GM12865 (cell line): ENCODE data around the gene KLHL14.

Experiments used
- DNase-seq: peaks from one replicate; pipeline ENCODE4 v3.0.0; 2010; ENCODE audit warnings: low read depth
- H3K4me3 ChIP-seq: 2 replicates; pipeline ENCODE4 v1.5.1; 2011; ENCODE audit warnings: mild to moderate bottlenecking, low read depth, low read length, control low read depth
- CTCF ChIP-seq: IDR thresholded peaks from 2 replicates; pipeline ENCODE4 v1.5.1; 2011; ENCODE audit warnings: low read length, control low read depth, low read depth, inconsistent platforms; ENCODE audit not compliant: insufficient read depth; ENCODE audit errors: missing control alignments

Gene KLHL14

GRCh38 chr18:32629292-32629691 is 143.5 kb downstream of the KLHL14 start:
- H3K4me3 ChIP-seq = no peak overlapping the region
- no peak for DNase-seq
- no peak for TF ChIP-seq CTCF

- no peak for TF ChIP-seq CTCF
- no peak overlapping the region for H3K4me3 ChIP-seq
- no peak for DNase-seq
Observed at GRCh38 chr18:32624182-32624723, 148.6 kb downstream of the KLHL14 start.

DNA sequence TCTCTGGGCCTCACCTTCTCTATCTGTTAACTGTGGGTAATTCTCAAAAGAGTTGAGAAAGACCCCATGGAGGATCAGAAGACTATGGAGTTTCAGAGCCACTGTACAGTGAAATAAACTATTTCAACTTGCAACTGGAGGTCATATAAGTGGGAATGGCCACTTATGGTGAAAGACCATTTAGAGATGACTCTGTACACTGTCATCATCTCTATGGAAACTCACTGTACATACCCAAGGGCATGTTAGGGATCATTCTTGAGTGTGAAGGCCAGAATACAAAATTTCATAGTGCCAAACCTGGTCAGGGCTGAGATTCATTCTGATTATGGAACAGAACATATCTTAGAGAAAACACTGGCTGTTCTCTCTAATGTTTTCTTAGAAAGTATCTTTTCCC is 149.3 kb downstream of the KLHL14 start:
- no peak for DNase-seq
- no peak for TF ChIP-seq CTCF
- no peak overlapping the region for H3K4me3 ChIP-seq
